ENCODE measurements around the gene DCTN3.

The DCTN3 gene

GRCh38 chr9:34620061-34620994 lies at the start of gene DCTN3:
DCTN3 (minus strand) TSS chr9:34620495; CDS start chr9:34620464, 31 bp downstream.
- peak; percentile 87 for DNase-seq

GRCh38 chr9:34665381-34666250 lies 45.3 kb upstream of the DCTN3 start:
- DNase-seq = peak; percentile 94

- no peak for DNase-seq
Observed at GRCh38 chr9:34665067-34665380, 44.7 kb upstream of the DCTN3 start.

GRCh38 chr9:34664281-34665066 lies 44.2 kb upstream of the DCTN3 start:
- DNase-seq = no peak

GRCh38 chr9:34663303-34663605 lies 43.0 kb upstream of the DCTN3 start:
- no peak for DNase-seq

GRCh38 chr9:34662526-34663302 lies 42.4 kb upstream of the DCTN3 start, which contains the start of gene CCL27:
CCL27 (minus strand) TSS chr9:34662657; CDS start chr9:34662633, 24 bp downstream.
- DNase-seq = no peak

- DNase-seq = peak; percentile 32
Observed at GRCh38 chr9:34659592-34660253, 39.4 kb upstream of the DCTN3 start.

GRCh38 chr9:34658461-34658860 lies 38.2 kb upstream of the DCTN3 start:
- DNase-seq = no peak

- no peak for DNase-seq
Observed at GRCh38 chr9:34656992-34657391, 36.7 kb upstream of the DCTN3 start.

GRCh38 chr9:34655394-34655793 lies 35.1 kb upstream of the DCTN3 start:
- no peak for DNase-seq

- DNase-seq = no peak
Observed at GRCh38 chr9:34654323-34655051, 34.2 kb upstream of the DCTN3 start.

GRCh38 chr9:34653151-34654072 lies 33.1 kb upstream of the DCTN3 start:
- DNase-seq = no peak

GRCh38 chr9:34652602-34653000 lies 32.3 kb upstream of the DCTN3 start:
- DNase-seq = no peak

- peak; percentile 62 for DNase-seq
Observed at GRCh38 chr9:34651876-34652601, 31.7 kb upstream of the DCTN3 start, which contains the start of gene IL11RA. IL11RA (plus strand) TSS chr9:34652185; CDS start chr9:34655218, 3,033 bp downstream.

GRCh38 chr9:34651321-34651720 lies 31.0 kb upstream of the DCTN3 start:
- DNase-seq = no peak

- no peak for DNase-seq
Observed at GRCh38 chr9:34650816-34651215, 30.5 kb upstream of the DCTN3 start.

- DNase-seq = no peak
Observed at GRCh38 chr9:34648673-34649072, 28.4 kb upstream of the DCTN3 start.

GRCh38 chr9:34647651-34648050 lies 27.4 kb upstream of the DCTN3 start:
- no peak for DNase-seq

- DNase-seq = no peak
Observed at GRCh38 chr9:34647084-34647403, 26.7 kb upstream of the DCTN3 start.
